ENCODE measurements around the gene AIM2.

- TF ChIP-seq CTCF (IDR thresholded peaks at IDR 0.05; ENCODE audit: insufficient read depth, low read length, poor library complexity, severe bottlenecking) (no peak), EZH2phosphoT487 (conservative IDR thresholded peaks at IDR 0.05; ENCODE audit: low read length) (no peak)
These were observed 15.6 kb upstream of the AIM2 start for GRCh38 chr1:159092036-159092760.
